COLO668 (cell line): ENCODE data around the gene CETN1.

Source experiments
- DNase-seq: peaks from one replicate; lab custom pipeline; 2025; ENCODE audit not compliant: unreplicated experiment; lab: John Stamatoyannopoulos, UW

CETN1 gene

GRCh38 chr18:580154-580553 is at the start of gene CETN1:
TSS of gene CETN1 (plus strand) at chr18:580380. CDS start at chr18:580409, 29 bp downstream.
- no peak for DNase-seq

GRCh38 chr18:532018-532417 is 48.2 kb upstream of the CETN1 start:
- DNase-seq = no peak

GRCh38 chr18:532632-533031 is 47.5 kb upstream of the CETN1 start:
- DNase-seq = no peak

GRCh38 chr18:533995-534601 is 46.1 kb upstream of the CETN1 start:
- DNase-seq = no peak

GRCh38 chr18:543447-544078 is 36.6 kb upstream of the CETN1 start:
- no peak for DNase-seq

GRCh38 chr18:549967-550366 is 30.2 kb upstream of the CETN1 start:
- DNase-seq = no peak

- DNase-seq = no peak
Measured at GRCh38 chr18:551404-552061, 28.6 kb upstream of the CETN1 start.

GRCh38 chr18:555705-556457 is 24.3 kb upstream of the CETN1 start:
- no peak for DNase-seq

- DNase-seq = no peak
Measured at GRCh38 chr18:564708-565561, 15.2 kb upstream of the CETN1 start.

GRCh38 chr18:565562-566061 is 14.6 kb upstream of the CETN1 start:
- DNase-seq = no peak

- no peak for DNase-seq
Measured at GRCh38 chr18:567122-567521, 13.1 kb upstream of the CETN1 start.

GRCh38 chr18:568731-569130 is 11.4 kb upstream of the CETN1 start:
- DNase-seq = no peak

- DNase-seq = no peak
Measured at GRCh38 chr18:570256-570655, 9.9 kb upstream of the CETN1 start.

- no peak for DNase-seq
Measured at GRCh38 chr18:570697-571096, 9.5 kb upstream of the CETN1 start.

- no peak for DNase-seq
Measured at GRCh38 chr18:572091-572830, 7.9 kb upstream of the CETN1 start.

- DNase-seq = no peak
Measured at GRCh38 chr18:572831-573289, 7.3 kb upstream of the CETN1 start.

GRCh38 chr18:573385-573784 is 6.8 kb upstream of the CETN1 start:
- no peak for DNase-seq

- DNase-seq = no peak
Measured at GRCh38 chr18:574149-574860, 5.9 kb upstream of the CETN1 start.
